K562 (cell line): ENCODE data around the gene IDUA. TPM values are rescaled to one million over a fixed set of nuclear protein-coding genes. Genes with fewer than 3 reads are reported as not detected.
A peak's percentile ranks its signal among the peaks of the same experiment; 100 is the strongest.

Experiments used
- FOXJ3 ChIP-seq: sonication (generic); formaldehyde crosslinking; IDR thresholded peaks from 2 replicates; pipeline ENCODE4 v1.4.0; 2020; ENCODE audit warnings: mild to moderate bottlenecking, missing genetic modification reagents
- PYGO2 ChIP-seq: fragments of 450-650 bp; IDR thresholded peaks from 2 replicates; pipeline ENCODE4 v1.6.1; 2016; ENCODE audit warnings: mild to moderate bottlenecking, missing genetic modification characterization, moderate library complexity, missing compliant biosample characterization
- SMAD1 ChIP-seq: fragments of 150-350 bp; IDR thresholded peaks from 2 replicates; pipeline ENCODE4 v1.6.1; 2014; ENCODE audit warnings: low read length, low read depth; ENCODE audit not compliant: partially characterized antibody
- SP2 ChIP-seq: IDR thresholded peaks from 2 replicates; pipeline ENCODE4 v1.6.1; 2011; ENCODE audit warnings: mild to moderate bottlenecking, low read depth, low read length, moderate library complexity; ENCODE audit not compliant: poor library complexity, severe bottlenecking; ENCODE audit errors: extremely low read depth
- SPI1 ChIP-seq: IDR thresholded peaks from 2 replicates; pipeline ENCODE4 v1.6.1; 2011; ENCODE audit warnings: low read depth, low read length, control low read depth, borderline replicate concordance
- STAT5B ChIP-seq: fragments of 250-450 bp; sonication (Bioruptor Pico); IDR thresholded peaks from 2 replicates; pipeline ENCODE4 v1.8.0; 2021; ENCODE audit warnings: mild to moderate bottlenecking, inconsistent platforms
- TRIM28 ChIP-seq: fragments of 450-650 bp; IDR thresholded peaks from 2 replicates; pipeline ENCODE4 v1.6.1; 2017
- XRCC5 ChIP-seq: fragments of 200-400 bp; formaldehyde crosslinking; IDR thresholded peaks from 2 replicates; pipeline ENCODE4 v1.6.1; 2017; ENCODE audit warnings: low read depth, mild to moderate bottlenecking, low read length
- ZNF384 ChIP-seq: IDR thresholded peaks from 2 replicates; pipeline ENCODE4 v1.6.1; 2012; ENCODE audit warnings: low read depth, low read length, improper control_type of control experiment
- ZNF644 ChIP-seq: fragments of 200-800 bp; sonication (Bioruptor generic); IDR thresholded peaks from 2 replicates; pipeline ENCODE4 v1.6.1; 2016; ENCODE audit warnings: low read depth, missing genetic modification characterization, missing compliant biosample characterization
- polyA plus RNA-seq, 8 experiments: library from polyadenylated mRNA; depleted of rRNA in 4 of 8; stranded (reverse) in 5 of 8; unstranded in 3 of 8; fragments of >200 nt; fragmentation: Nextera tagmentation in 2 of 8; fragmentation: Illumina TruSeq in 1 of 8; extraction: Ambion mirVana in 2 of 8; extraction: Trizol in 1 of 8; gene quantifications; 2 replicates each; pipeline versions ENCODE4 v1.2.1 to v1.2.3, GENCODE V29; 2011 to 2014; ENCODE audit warnings: inconsistent platforms in 1 of 8, missing spikeins in 1 of 8
- total RNA-seq, 7 experiments: library from RNA; depleted of rRNA in 6 of 7; stranded (reverse); fragments of >200 nt in 6 of 7; fragmentation: Illumina TruSeq in 2 of 7; extraction: Trizol in 2 of 7; gene quantifications; 2 replicates each; pipeline versions ENCODE4 v1.2.1 to v1.2.3, GENCODE V29; 2011 to 2021; ENCODE audit warnings: low replicate concordance in 1 of 7
- TF ChIP-seq, protein P1 (sequence below): fragments of 250-450 bp; sonication (Bioruptor Pico); IDR thresholded peaks from 2 replicates; pipeline ENCODE4 v1.5.1; 2021; ENCODE audit warnings: mild to moderate bottlenecking
- TF ChIP-seq, protein P2 (sequence below): fragments of 450-650 bp; formaldehyde crosslinking; IDR thresholded peaks from 2 replicates; pipeline ENCODE4 v1.4.0; 2020; ENCODE audit warnings: mild to moderate bottlenecking, mixed read lengths
- TF ChIP-seq, protein P3 (sequence below): fragments of 200-800 bp; sonication (Bioruptor generic); IDR thresholded peaks from 2 replicates; pipeline ENCODE4 v1.6.1; 2016; ENCODE audit warnings: missing genetic modification characterization, missing compliant biosample characterization
- TF ChIP-seq, protein P4 (sequence below): sonication (generic); formaldehyde crosslinking; IDR thresholded peaks from 2 replicates; pipeline ENCODE4 v1.8.0; 2022; ENCODE audit warnings: mild to moderate bottlenecking, missing genetic modification reagents

IDUA gene
- total and polyA plus RNA-seq, 9 of the 15 experiments (the other 6 are each of a cell fraction or from before 2014, with no cell fraction given): 0.04 to 16.1 (median 1.2) TPM

DNA sequence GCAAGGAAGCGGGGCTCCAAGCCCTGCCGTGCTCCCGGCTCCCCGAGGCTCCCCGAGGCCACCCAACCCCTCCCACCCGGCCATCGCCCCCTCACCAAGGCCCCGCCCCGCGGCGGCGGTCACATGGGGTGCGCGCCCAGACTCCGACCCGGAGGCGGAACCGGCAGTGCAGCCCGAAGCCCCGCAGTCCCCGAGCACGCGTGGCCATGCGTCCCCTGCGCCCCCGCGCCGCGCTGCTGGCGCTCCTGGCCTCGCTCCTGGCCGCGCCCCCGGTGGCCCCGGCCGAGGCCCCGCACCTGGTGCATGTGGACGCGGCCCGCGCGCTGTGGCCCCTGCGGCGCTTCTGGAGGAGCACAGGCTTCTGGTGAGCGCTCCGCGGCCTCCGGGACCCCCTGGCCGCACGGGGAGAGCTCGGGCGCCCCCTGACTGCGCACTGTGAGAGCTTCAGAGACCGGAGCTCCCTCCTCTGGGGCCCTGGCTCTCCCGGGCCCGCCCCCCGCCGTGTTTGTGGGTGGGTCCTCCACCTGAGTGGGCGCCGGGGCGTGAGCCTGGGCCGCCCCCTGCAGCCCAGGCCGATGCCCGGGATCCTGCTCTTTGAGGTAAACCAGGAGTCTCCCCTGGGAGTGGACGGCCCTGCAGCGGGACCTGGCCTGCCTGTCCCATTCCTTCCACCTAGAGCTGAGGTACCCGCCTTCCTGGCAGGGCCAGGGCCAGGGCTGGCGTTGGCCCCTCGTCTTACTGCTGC is at the start of gene IDUA (continued):
- TF ChIP-seq PYGO2 (no peak), STAT5B (CRISPR knock-in tag) (no peak), XRCC5 (no peak), TRIM28 (no peak), SP2 (no peak), FOXJ3 (CRISPR knock-in tag) (no peak), SMAD1 (no peak), SPI1 (0 out of 2 replicates have a peak, but pooled peaks have one; percentile 1), ZNF384 (no peak), ZNF644 (tag) (no peak)
- TF ChIP-seq, protein P1, sequence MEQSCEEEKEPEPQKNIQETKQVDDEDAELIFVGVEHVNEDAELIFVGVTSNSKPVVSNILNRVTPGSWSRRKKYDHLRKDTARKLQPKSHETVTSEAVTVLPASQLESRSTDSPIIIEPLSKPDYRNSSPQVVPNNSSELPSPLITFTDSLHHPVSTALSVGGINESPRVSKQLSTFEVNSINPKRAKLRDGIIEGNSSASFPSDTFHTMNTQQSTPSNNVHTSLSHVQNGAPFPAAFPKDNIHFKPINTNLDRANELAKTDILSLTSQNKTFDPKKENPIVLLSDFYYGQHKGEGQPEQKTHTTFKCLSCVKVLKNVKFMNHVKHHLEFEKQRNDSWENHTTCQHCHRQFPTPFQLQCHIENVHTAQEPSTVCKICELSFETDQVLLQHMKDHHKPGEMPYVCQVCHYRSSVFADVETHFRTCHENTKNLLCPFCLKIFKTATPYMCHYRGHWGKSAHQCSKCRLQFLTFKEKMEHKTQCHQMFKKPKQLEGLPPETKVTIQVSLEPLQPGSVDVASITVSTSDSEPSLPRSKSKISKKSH (CRISPR knock-in tag): no peak
- TF ChIP-seq, protein P2, sequence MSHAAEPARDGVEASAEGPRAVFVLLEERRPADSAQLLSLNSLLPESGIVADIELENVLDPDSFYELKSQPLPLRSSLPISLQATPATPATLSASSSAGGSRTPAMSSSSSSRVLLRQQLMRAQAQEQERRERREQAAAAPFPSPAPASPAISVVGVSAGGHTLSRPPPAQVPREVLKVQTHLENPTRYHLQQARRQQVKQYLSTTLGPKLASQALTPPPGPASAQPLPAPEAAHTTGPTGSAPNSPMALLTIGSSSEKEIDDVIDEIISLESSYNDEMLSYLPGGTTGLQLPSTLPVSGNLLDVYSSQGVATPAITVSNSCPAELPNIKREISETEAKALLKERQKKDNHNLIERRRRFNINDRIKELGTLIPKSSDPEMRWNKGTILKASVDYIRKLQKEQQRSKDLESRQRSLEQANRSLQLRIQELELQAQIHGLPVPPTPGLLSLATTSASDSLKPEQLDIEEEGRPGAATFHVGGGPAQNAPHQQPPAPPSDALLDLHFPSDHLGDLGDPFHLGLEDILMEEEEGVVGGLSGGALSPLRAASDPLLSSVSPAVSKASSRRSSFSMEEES (CRISPR knock-in tag): no peak
- TF ChIP-seq, protein P3, sequence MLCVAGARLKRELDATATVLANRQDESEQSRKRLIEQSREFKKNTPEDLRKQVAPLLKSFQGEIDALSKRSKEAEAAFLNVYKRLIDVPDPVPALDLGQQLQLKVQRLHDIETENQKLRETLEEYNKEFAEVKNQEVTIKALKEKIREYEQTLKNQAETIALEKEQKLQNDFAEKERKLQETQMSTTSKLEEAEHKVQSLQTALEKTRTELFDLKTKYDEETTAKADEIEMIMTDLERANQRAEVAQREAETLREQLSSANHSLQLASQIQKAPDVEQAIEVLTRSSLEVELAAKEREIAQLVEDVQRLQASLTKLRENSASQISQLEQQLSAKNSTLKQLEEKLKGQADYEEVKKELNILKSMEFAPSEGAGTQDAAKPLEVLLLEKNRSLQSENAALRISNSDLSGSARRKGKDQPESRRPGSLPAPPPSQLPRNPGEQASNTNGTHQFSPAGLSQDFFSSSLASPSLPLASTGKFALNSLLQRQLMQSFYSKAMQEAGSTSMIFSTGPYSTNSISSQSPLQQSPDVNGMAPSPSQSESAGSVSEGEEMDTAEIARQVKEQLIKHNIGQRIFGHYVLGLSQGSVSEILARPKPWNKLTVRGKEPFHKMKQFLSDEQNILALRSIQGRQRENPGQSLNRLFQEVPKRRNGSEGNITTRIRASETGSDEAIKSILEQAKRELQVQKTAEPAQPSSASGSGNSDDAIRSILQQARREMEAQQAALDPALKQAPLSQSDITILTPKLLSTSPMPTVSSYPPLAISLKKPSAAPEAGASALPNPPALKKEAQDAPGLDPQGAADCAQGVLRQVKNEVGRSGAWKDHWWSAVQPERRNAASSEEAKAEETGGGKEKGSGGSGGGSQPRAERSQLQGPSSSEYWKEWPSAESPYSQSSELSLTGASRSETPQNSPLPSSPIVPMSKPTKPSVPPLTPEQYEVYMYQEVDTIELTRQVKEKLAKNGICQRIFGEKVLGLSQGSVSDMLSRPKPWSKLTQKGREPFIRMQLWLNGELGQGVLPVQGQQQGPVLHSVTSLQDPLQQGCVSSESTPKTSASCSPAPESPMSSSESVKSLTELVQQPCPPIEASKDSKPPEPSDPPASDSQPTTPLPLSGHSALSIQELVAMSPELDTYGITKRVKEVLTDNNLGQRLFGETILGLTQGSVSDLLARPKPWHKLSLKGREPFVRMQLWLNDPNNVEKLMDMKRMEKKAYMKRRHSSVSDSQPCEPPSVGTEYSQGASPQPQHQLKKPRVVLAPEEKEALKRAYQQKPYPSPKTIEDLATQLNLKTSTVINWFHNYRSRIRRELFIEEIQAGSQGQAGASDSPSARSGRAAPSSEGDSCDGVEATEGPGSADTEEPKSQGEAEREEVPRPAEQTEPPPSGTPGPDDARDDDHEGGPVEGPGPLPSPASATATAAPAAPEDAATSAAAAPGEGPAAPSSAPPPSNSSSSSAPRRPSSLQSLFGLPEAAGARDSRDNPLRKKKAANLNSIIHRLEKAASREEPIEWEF: no peak
- TF ChIP-seq, protein P4, sequence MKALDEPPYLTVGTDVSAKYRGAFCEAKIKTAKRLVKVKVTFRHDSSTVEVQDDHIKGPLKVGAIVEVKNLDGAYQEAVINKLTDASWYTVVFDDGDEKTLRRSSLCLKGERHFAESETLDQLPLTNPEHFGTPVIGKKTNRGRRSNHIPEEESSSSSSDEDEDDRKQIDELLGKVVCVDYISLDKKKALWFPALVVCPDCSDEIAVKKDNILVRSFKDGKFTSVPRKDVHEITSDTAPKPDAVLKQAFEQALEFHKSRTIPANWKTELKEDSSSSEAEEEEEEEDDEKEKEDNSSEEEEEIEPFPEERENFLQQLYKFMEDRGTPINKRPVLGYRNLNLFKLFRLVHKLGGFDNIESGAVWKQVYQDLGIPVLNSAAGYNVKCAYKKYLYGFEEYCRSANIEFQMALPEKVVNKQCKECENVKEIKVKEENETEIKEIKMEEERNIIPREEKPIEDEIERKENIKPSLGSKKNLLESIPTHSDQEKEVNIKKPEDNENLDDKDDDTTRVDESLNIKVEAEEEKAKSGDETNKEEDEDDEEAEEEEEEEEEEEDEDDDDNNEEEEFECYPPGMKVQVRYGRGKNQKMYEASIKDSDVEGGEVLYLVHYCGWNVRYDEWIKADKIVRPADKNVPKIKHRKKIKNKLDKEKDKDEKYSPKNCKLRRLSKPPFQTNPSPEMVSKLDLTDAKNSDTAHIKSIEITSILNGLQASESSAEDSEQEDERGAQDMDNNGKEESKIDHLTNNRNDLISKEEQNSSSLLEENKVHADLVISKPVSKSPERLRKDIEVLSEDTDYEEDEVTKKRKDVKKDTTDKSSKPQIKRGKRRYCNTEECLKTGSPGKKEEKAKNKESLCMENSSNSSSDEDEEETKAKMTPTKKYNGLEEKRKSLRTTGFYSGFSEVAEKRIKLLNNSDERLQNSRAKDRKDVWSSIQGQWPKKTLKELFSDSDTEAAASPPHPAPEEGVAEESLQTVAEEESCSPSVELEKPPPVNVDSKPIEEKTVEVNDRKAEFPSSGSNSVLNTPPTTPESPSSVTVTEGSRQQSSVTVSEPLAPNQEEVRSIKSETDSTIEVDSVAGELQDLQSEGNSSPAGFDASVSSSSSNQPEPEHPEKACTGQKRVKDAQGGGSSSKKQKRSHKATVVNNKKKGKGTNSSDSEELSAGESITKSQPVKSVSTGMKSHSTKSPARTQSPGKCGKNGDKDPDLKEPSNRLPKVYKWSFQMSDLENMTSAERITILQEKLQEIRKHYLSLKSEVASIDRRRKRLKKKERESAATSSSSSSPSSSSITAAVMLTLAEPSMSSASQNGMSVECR (CRISPR knock-in tag): peak; percentile 57; the same call in 1 of the 2 replicates
